Common myeloid progenitor, CD34-positive (primary cell): Measurements from ENCODE around the gene LINGO3.

Source experiments
- CTCF ChIA-PET: fragments of 350-600 bp; sonication (Branson Sonifier 250); formaldehyde crosslinking; loops from one replicate; lab custom pipeline; 2021; ENCODE audit warnings: antibody characterized with exemption; lab: Charles Lee
- POLR2A ChIA-PET: fragments of 350-600 bp; sonication (Branson Sonifier 250); formaldehyde crosslinking; loops from one replicate; lab custom pipeline; 2021; ENCODE audit warnings: antibody characterized with exemption; lab: Charles Lee
- DNase-seq, 3 donors: peaks; one replicate each; pipeline versions ENCODE4 v3.0.0 to v3.0.0-alpha.2; 2013
- H3K27ac ChIP-seq, 2 experiments: 1 replicate in 1 of 2; 2 replicates in 1 of 2; pipeline ENCODE4 v1.7.0; 2013; ENCODE audit warnings: inconsistent platforms in 2 of 2, low read length in 2 of 2, mild to moderate bottlenecking in 2 of 2, low read depth in 1 of 2, moderate library complexity in 1 of 2; ENCODE audit not compliant: severe bottlenecking in 2 of 2, insufficient read depth in 1 of 2, poor library complexity in 1 of 2
- H3K27me3 ChIP-seq, 5 experiments: replicated peaks in 2 of 5; 1 replicate in 3 of 5; 2 replicates in 2 of 5; pipeline versions ENCODE4 v1.6.1 to v1.7.0; 2013; ENCODE audit warnings: low read length in 4 of 5, mild to moderate bottlenecking in 2 of 5, moderate library complexity in 2 of 5, inconsistent platforms in 1 of 5; ENCODE audit not compliant: insufficient read depth in 5 of 5, control insufficient read depth in 4 of 5
- H3K36me3 ChIP-seq, 4 experiments: 1 replicate in 2 of 4; 2 replicates in 2 of 4; pipeline versions ENCODE4 v1.6.1 to v1.7.0; 2013; ENCODE audit warnings: low read length in 3 of 4, control low read depth in 1 of 4, mild to moderate bottlenecking in 1 of 4; ENCODE audit not compliant: control insufficient read depth in 4 of 4, insufficient read depth in 4 of 4
- H3K4me1 ChIP-seq, 4 experiments: 1 replicate in 3 of 4; 2 replicates in 1 of 4; pipeline versions ENCODE4 v1.6.1 to v1.7.1; 2013; ENCODE audit warnings: low read length in 3 of 4, mild to moderate bottlenecking in 3 of 4, control low read depth in 1 of 4, inconsistent platforms in 1 of 4, moderate library complexity in 1 of 4; ENCODE audit not compliant: control insufficient read depth in 4 of 4, insufficient read depth in 4 of 4; ENCODE audit errors: control extremely low read depth in 1 of 4
- H3K4me3 ChIP-seq, 7 experiments: 1 replicate in 4 of 7; 2 replicates in 3 of 7; pipeline versions ENCODE4 v1.5.1 to v1.7.0; 2013; ENCODE audit warnings: mild to moderate bottlenecking in 7 of 7, low read length in 6 of 7, moderate library complexity in 6 of 7, inconsistent platforms in 2 of 7, low read depth in 2 of 7, control low read depth in 1 of 7; ENCODE audit not compliant: insufficient read depth in 4 of 7, control insufficient read depth in 1 of 7; ENCODE audit errors: extremely low read depth in 1 of 7
- H3K9me3 ChIP-seq, 5 experiments: 1 replicate in 4 of 5; 2 replicates in 1 of 5; pipeline versions ENCODE4 v1.6.1 to v1.7.1; 2013; ENCODE audit warnings: low read length in 4 of 5, mild to moderate bottlenecking in 2 of 5, inconsistent platforms in 1 of 5, low read depth in 1 of 5, moderate library complexity in 1 of 5; ENCODE audit not compliant: control insufficient read depth in 4 of 5, insufficient read depth in 2 of 5; ENCODE audit errors: control extremely low read depth in 1 of 5
- WGBS: methylation state at CpG from one replicate; pipeline ENCODE4 v1.1.5; 2013; ENCODE audit not compliant: insufficient coverage; 5-methylcytosine and 5-hydroxymethylcytosine counted together

The LINGO3 gene

DNA sequence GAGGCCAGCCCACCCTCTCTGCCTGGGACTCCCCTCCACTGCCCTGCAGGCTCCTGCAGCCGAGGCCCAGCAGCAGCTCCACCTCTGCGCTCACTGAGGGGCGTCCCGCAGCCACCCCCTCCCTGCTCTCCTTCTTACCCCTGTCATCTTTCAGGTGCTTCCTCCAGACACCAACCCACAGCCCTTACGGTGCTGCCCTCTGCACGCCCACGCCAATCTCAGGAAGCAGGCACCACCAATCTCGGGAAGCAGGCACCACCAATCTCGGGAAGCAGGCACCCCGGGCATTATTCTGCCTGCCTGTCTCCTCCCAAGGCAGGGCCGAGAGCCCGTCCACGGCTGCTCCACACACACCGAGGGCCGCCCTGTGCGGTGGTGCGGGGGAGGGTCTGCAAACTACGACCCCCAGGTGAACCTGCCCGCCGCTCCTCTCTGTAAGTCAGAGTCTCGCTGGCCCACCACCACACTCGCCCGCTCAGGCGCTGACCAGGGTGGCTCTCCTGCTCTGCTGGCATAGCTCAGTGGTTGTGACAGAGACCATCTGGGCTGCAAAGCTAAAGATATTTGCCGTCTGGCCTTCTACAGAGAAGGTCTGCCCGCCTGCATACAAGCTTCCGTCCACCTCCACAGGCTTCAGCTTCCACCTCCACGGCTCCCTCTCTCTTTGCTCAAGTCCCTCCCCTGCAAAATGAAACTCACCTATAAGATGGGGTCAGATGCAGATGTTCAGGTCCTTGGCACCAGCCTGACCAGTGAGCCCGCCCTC, 17.5 kb upstream of the LINGO3 start:
- DNase-seq, result peak; percentile 99 to 100 (median 99)
- Histone ChIP-seq H3K4me1 (peaks cover 2 to 66% (median 52%) of the 10 kb centered on the region in 4 experiments), H3K36me3 (peaks cover 0 to 54% (median 19%) of the 10 kb centered on the region in 4 experiments), H3K4me3 (peak overlapping the region in 5 of 7 experiments; percentile 21 to 64 (median 51)), H3K27ac (peak overlapping the region; percentile 88 to 96), H3K9me3 (no peaks in the 10 kb centered on the region), H3K27me3 (no peaks in the 10 kb centered on the region)
- ChIA-PET POLR2A (interaction anchor here (0.5 to 2.7 kb wide), 20 partner anchors 9 to 151 kb away, joined by 3 to 23 read pairs (median 5); partner anchors contain the start of genes GADD45B and PEAK3), CTCF (interaction anchor here (0.9 to 2.9 kb wide), 9 partner anchors 8 to 286 kb away, joined by 3 to 14 read pairs (median 5); partner anchors contain the start of gene TIMM13)
- 7% methylated on average over 23 of the region's 29 CpGs for WGBS

DNA sequence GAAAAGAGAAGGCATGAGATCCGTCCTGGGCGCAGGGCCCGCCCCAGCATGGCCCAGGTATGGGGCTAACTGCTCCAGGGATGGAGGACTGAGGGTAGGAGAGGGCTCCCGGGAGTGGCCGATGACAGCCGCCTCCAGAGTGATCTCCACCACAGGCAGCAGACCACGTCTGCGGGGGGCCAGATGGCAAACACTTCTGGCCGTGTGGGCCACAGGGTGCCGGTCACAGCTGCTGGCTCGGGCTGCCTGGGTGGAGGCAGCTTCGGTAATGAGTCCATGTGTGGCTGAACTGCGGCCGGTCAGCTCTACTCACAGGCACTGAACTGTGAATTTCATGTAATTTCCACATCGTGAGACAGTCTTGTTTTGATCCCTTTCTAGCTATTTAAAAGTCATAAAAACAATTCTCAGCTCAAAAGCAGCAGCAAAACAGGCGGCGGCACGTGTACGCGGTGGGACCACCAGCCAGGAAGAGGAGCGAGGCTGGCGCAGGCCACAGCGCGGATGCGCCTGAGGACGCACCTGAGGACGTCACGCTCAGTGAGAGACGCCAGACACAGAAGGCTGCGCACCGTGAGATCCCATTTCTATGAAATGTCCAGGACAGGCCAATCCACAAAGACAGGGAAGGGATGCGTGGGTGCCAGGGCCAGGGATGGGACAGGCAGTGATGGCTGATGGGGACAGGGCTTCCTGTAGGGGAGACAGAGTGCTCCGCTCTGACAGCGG, 16.4 kb upstream of the LINGO3 start:
- Histone ChIP-seq H3K36me3 (peaks cover 0 to 54% (median 19%) of the 10 kb centered on the region in 4 experiments), H3K4me3 (peak overlapping the region in 4 of 7 experiments; percentile 12 to 55 (median 18)), H3K27ac (peak overlapping the region; percentile 73 to 86), H3K4me1 (peaks cover 2 to 56% (median 44%) of the 10 kb centered on the region in 4 experiments), H3K27me3 (no peaks in the 10 kb centered on the region), H3K9me3 (no peaks in the 10 kb centered on the region)
- 80% methylated on average over 33 of the region's 34 CpGs for WGBS
- POLR2A ChIA-PET, result interaction anchor here (0.7 to 2.7 kb wide), 15 partner anchors 8 to 152 kb away, joined by 3 to 23 read pairs (median 5); partner anchors contain the start of genes GADD45B and PEAK3
- peak in 1 of 3 donors; percentile 45 for DNase-seq
- CTCF ChIA-PET, result interaction anchor here (0.9 to 2.9 kb wide), 7 partner anchors 9 to 153 kb away, joined by 3 to 14 read pairs (median 7); no protein-coding TSS in a partner anchor

DNA sequence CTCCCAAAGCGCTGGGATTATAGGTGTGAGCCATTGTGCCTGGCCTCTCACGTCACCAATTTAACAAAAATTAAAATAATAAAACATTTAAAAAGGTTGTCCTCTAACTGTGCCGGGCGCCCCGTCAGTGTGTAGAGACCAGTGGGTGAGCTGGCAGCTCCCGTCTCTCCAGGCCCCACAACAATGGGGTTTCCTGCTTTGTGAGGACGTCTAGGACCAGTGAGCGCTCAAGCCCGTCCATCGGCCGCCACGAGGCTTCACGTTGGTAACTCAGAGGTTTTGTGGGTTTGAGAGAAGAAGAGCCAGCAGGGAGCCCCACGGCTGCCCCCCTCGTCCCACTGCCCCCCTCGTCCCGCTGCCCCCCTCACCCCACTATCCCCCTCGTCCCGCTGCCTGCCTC, 15.8 kb upstream of the LINGO3 start:
- ChIA-PET POLR2A (interaction anchor here (1.0 to 2.7 kb wide), 3 partner anchors 8 to 33 kb away, joined by 4 to 23 read pairs (median 7); no protein-coding TSS in a partner anchor), CTCF (interaction anchor here (0.8 to 2.9 kb wide), 5 partner anchors 8 to 70 kb away, joined by 3 to 14 read pairs (median 7); no protein-coding TSS in a partner anchor)
- peak overlapping the region; percentile 73 to 86 for H3K27ac ChIP-seq
- no peaks in the 10 kb centered on the region for H3K27me3 ChIP-seq
- H3K4me1 ChIP-seq, result peaks cover 2 to 59% (median 41%) of the 10 kb centered on the region in 4 experiments
- peaks cover 0 to 54% (median 19%) of the 10 kb centered on the region in 4 experiments for H3K36me3 ChIP-seq
- WGBS, result 83% methylated on average over 7 of the region's 19 CpGs
- no peak for DNase-seq
- no peak overlapping the region for H3K4me3 ChIP-seq
- no peaks in the 10 kb centered on the region for H3K9me3 ChIP-seq

DNA sequence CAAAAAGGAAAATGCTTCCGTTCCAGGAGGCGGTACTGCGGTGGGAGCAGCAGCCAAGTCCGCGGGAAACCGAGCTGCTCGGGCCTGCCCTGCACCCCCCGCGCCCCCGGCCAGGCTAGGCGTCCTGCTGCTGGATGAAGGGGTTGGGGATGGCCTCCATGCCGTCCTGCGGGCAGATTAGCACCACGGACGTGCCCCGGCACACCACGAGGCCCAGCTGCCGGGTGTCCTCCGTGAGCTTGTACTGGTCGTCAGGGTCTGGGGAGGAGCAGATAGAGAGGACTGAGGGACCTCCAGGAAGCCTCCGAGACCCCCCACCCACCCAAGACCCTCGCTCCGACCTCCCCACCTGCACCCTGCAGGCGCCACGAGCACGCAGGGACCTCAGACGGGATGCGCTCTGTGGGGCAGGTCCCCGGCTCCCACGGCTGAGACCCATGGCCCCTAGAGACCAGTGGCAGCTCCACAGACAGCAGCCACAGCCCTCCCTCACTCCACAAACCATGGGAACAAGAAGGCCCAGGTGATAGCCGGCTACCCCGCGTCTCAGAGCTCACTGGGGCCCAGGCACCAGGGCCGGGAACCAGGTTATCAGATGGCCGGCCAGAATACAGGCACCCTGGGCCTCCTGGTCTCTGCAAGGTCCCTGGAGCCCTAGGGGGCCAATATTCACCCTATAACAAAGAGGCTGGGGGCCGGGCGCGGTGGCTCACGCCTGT, 13.8 kb upstream of the LINGO3 start:
- CTCF ChIA-PET, result interaction anchor here (0.5 to 2.5 kb wide), 6 partner anchors 10 to 85 kb away, joined by 3 to 8 read pairs (median 4); no protein-coding TSS in a partner anchor
- peaks cover 0 to 58% (median 31%) of the 10 kb centered on the region in 4 experiments for H3K4me1 ChIP-seq
- H3K27me3 ChIP-seq, result no peaks in the 10 kb centered on the region
- no peak for DNase-seq
- peaks cover 0 to 51% (median 19%) of the 10 kb centered on the region in 4 experiments for H3K36me3 ChIP-seq
- 95% methylated on average over 35 of the region's 39 CpGs for WGBS
- POLR2A ChIA-PET, result interaction anchor here (0.5 kb wide), 1 partner anchor 169 kb away, joined by 3 read pairs; no protein-coding TSS in a partner anchor
- H3K4me3 ChIP-seq, result no peak overlapping the region
- H3K27ac ChIP-seq, result no peak overlapping the region
- H3K9me3 ChIP-seq, result no peaks in the 10 kb centered on the region

DNA sequence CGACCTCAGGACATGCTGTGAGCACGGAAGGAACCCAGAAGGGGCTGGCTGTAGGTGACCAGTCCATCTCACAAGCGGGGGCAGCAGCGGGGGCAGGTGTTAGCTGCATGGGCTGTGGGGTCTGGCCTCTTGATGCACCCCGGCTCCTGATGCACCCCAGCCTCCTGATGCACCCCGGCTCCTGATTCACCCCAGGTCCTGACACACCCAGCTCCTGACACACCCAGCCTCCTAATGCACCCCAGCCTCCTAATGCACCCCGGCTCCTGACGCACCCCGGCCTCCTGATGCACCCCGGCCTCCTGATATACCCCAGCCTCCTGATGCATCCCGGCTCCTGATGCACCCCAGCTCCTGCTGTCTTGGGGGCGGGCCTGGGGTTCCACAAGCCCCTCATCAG, 13.0 kb upstream of the LINGO3 start:
- no peak for DNase-seq
- Histone ChIP-seq H3K9me3 (no peaks in the 10 kb centered on the region), H3K4me3 (no peak overlapping the region), H3K36me3 (peaks cover 0 to 46% (median 19%) of the 10 kb centered on the region in 4 experiments), H3K27me3 (no peaks in the 10 kb centered on the region), H3K4me1 (peaks cover 0 to 53% (median 29%) of the 10 kb centered on the region in 4 experiments), H3K27ac (no peak overlapping the region)
- WGBS, result 83% methylated on average over 10 of the region's 12 CpGs
- ChIA-PET POLR2A (interaction anchor here (0.5 kb wide), 1 partner anchor 168 kb away, joined by 3 read pairs; no protein-coding TSS in a partner anchor), CTCF (interaction anchor here (0.9 to 2.5 kb wide), 3 partner anchors 11 to 26 kb away, joined by 3 to 8 read pairs (median 4); no protein-coding TSS in a partner anchor)

DNA sequence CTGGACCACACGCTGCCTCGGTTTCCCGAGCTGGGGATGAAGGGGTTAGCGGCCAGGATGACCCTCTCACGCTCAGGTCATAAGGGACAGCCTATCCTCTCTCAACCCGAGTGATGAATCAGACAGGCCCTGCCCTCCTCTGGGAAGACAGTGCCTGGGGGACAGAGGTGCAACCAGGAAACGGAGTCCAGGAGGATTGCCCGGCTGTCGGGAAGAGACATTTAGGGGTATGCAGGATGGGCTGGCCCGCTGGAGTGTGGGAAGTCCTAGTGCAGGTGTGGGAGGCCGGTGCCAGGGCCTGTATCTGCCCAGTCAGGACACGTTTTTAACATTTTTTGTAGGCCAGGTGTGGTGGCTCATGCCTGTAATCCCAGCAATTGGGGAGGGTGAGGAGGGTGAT, 12.1 kb upstream of the LINGO3 start:
- Histone ChIP-seq H3K36me3 (peaks cover 0 to 37% (median 19%) of the 10 kb centered on the region in 4 experiments), H3K4me1 (peaks cover 0 to 50% (median 24%) of the 10 kb centered on the region in 4 experiments), H3K27ac (no peak overlapping the region), H3K4me3 (no peak overlapping the region), H3K27me3 (no peaks in the 10 kb centered on the region), H3K9me3 (peaks cover 0 to 2% (median under 1%) of the 10 kb centered on the region in 5 experiments)
- ChIA-PET POLR2A (no interaction called here), CTCF (no interaction called here)
- DNase-seq, result no peak
- 97% methylated on average over 12 of the region's 12 CpGs for WGBS
